Measurements from ENCODE around the gene C1orf185. TPM values are rescaled to one million over a fixed set of nuclear protein-coding genes. Genes with fewer than 3 reads are reported as not detected.

The C1orf185 gene
- polyA plus RNA-seq, 1 donor (not counting 4 experiments of a cell fraction or from before 2014, with no cell fraction given): not detected

GRCh38 chr1:51086496-51087271 lies 15.3 kb upstream of the C1orf185 start:
- Histone ChIP-seq H2AFZ (ENCODE audit: control insufficient read depth, low read length) (no peak overlapping the region), H3K79me2 (ENCODE audit: control insufficient read depth, insufficient read depth, low read length) (no peaks in the 10 kb centered on the region), H3K36me3 (ENCODE audit: control insufficient read depth in 2 of 2, extremely low read depth in 1 of 2, insufficient read depth in 2 of 2, low read length in 2 of 2) (no peaks in the 10 kb centered on the region), H3K4me3 (ENCODE audit: control insufficient read depth in 2 of 3, extremely low read depth in 1 of 3, insufficient read depth in 2 of 3, low read depth in 1 of 3, low read length in 3 of 3) (no peak overlapping the region), H3K4me2 (ENCODE audit: control insufficient read depth, extremely low read depth, insufficient read depth, low read depth, low read length) (no peak overlapping the region), H3K4me1 (ENCODE audit: control insufficient read depth, extremely low read depth, insufficient read depth, low read length) (no peaks in the 10 kb centered on the region), H3K27me3 (ENCODE audit: control insufficient read depth, extremely low read depth, insufficient read depth, low read length) (peaks cover 4% of the 10 kb centered on the region), H3K9ac (ENCODE audit: control insufficient read depth, extremely low read depth, insufficient read depth, low read length) (no peak overlapping the region), H3K9me1 (ENCODE audit: control insufficient read depth, extremely low read depth, insufficient read depth, low read length) (no peaks in the 10 kb centered on the region), H3K9me3 (ENCODE audit: control insufficient read depth, low read depth, low read length) (no peaks in the 10 kb centered on the region), H4K20me1 (ENCODE audit: control insufficient read depth, extremely low read depth, insufficient read depth, low read length) (no peaks in the 10 kb centered on the region), H3K27ac (ENCODE audit: control insufficient read depth, insufficient read depth, low read length) (no peak overlapping the region)
- FAIRE-seq (no peak), DNase-seq (ENCODE audit: low read depth, low spot score) (no peak)
- TF ChIP-seq EZH2 (IDR thresholded peaks at IDR 0.05; ENCODE audit: low read length) (no peak), CTCF (optimal IDR thresholded peaks at IDR 0.05 in 1 of 3, IDR thresholded peaks at IDR 0.05 in 1 of 3, conservative IDR thresholded peaks at IDR 0.05 in 1 of 3; ENCODE audit: extremely low read depth in 1 of 3, insufficient read depth in 2 of 3, low read length in 3 of 3) (peak in 1 of 3 experiments; percentile 38)
- dilution Hi-C loops (cut with MboI; ENCODE audit: extremely low pct_ligation_motif_present, low sequenced_read_pairs): no loop called here

GRCh38 chr1:51088474-51088873 lies 13.6 kb upstream of the C1orf185 start:
- no peak for FAIRE-seq
- Histone ChIP-seq H3K79me2 (ENCODE audit: control insufficient read depth, insufficient read depth, low read length) (no peaks in the 10 kb centered on the region), H3K9me3 (ENCODE audit: control insufficient read depth, low read depth, low read length) (no peaks in the 10 kb centered on the region), H3K4me2 (ENCODE audit: control insufficient read depth, extremely low read depth, insufficient read depth, low read depth, low read length) (no peak overlapping the region), H3K9me1 (ENCODE audit: control insufficient read depth, extremely low read depth, insufficient read depth, low read length) (no peaks in the 10 kb centered on the region), H3K27ac (ENCODE audit: control insufficient read depth, insufficient read depth, low read length) (no peak overlapping the region), H3K4me3 (ENCODE audit: control insufficient read depth in 2 of 3, extremely low read depth in 1 of 3, insufficient read depth in 2 of 3, low read depth in 1 of 3, low read length in 3 of 3) (no peak overlapping the region), H3K36me3 (ENCODE audit: control insufficient read depth in 2 of 2, extremely low read depth in 1 of 2, insufficient read depth in 2 of 2, low read length in 2 of 2) (no peaks in the 10 kb centered on the region), H2AFZ (ENCODE audit: control insufficient read depth, low read length) (no peak overlapping the region), H3K9ac (ENCODE audit: control insufficient read depth, extremely low read depth, insufficient read depth, low read length) (no peak overlapping the region), H3K4me1 (ENCODE audit: control insufficient read depth, extremely low read depth, insufficient read depth, low read length) (peaks cover 6% of the 10 kb centered on the region), H3K27me3 (ENCODE audit: control insufficient read depth, extremely low read depth, insufficient read depth, low read length) (peaks cover 4% of the 10 kb centered on the region), H4K20me1 (ENCODE audit: control insufficient read depth, extremely low read depth, insufficient read depth, low read length) (no peaks in the 10 kb centered on the region)
- TF ChIP-seq CTCF (optimal IDR thresholded peaks at IDR 0.05 in 1 of 3, IDR thresholded peaks at IDR 0.05 in 1 of 3, conservative IDR thresholded peaks at IDR 0.05 in 1 of 3; ENCODE audit: extremely low read depth in 1 of 3, insufficient read depth in 2 of 3, low read length in 3 of 3) (peak in 1 of 3 experiments; percentile 40), EZH2 (IDR thresholded peaks at IDR 0.05; ENCODE audit: low read length) (no peak)
- DNase-seq (ENCODE audit: low read depth, low spot score): no peak
- dilution Hi-C loops (cut with MboI; ENCODE audit: extremely low pct_ligation_motif_present, low sequenced_read_pairs): no loop called here
